Stimulated activated effector memory CD8-positive, alpha-beta T cell treated with anti-CD3 and anti-CD28 coated beads, Interleukin-12 subunit alpha, Interleukin-12 subunit beta, amount 100 ng/mL, for 72 hours (primary cell): Measurements from ENCODE around the gene RIMBP2.

ENCODE experiments used
- ATAC-seq: fragments of 150-1000 bp; cut with Tn5 transposase; 2 replicates; pipeline ENCODE4 v1.10.0; 2021
- DNase-seq, 2 donors: peaks; one replicate each; pipeline ENCODE4 v3.0.0; 2021 to 2022; ENCODE audit warnings: low spot score in 2 of 2
- H3K27ac Mint-ChIP-seq: one replicate; pipeline ENCODE4 v1.8.0; 2022; ENCODE audit warnings: mild to moderate bottlenecking, mixed read lengths
- H3K36me3 Mint-ChIP-seq: one replicate; pipeline ENCODE4 v1.8.0; 2022; ENCODE audit warnings: mild to moderate bottlenecking, mixed read lengths
- H3K4me1 Mint-ChIP-seq: one replicate; pipeline ENCODE4 v1.8.0; 2022; ENCODE audit warnings: mixed read lengths
- H3K4me3 Mint-ChIP-seq: one replicate; pipeline ENCODE4 v1.8.0; 2022; ENCODE audit warnings: mild to moderate bottlenecking, mixed read lengths
- H3K9me3 Mint-ChIP-seq: one replicate; pipeline ENCODE4 v1.8.0; 2022; ENCODE audit warnings: mixed read lengths

RIMBP2 gene

GRCh38 chr12:130666645-130667044, 49.5 kb downstream of the RIMBP2 start:
- Mint-ChIP-seq H3K4me1 (no peaks in the 10 kb centered on the region), H3K36me3 (no peaks in the 10 kb centered on the region), H3K9me3 (peaks cover 8% of the 10 kb centered on the region), H3K27ac (no peak overlapping the region), H3K4me3 (no peak overlapping the region)
- DNase-seq (no peak), ATAC-seq (no peak)

- H3K4me1 Mint-ChIP-seq: no peaks in the 10 kb centered on the region
- no peak overlapping the region for H3K4me3 Mint-ChIP-seq
- no peaks in the 10 kb centered on the region for H3K36me3 Mint-ChIP-seq
- H3K27ac Mint-ChIP-seq: no peak overlapping the region
- peaks cover 5% of the 10 kb centered on the region for H3K9me3 Mint-ChIP-seq
- no peak for ATAC-seq
- no peak for DNase-seq
Measured at GRCh38 chr12:130665753-130666152, 50.3 kb downstream of the RIMBP2 start.

GRCh38 chr12:130664772-130665171, 51.3 kb downstream of the RIMBP2 start:
- Mint-ChIP-seq H3K9me3 (peaks cover 5% of the 10 kb centered on the region), H3K36me3 (no peaks in the 10 kb centered on the region), H3K4me1 (no peaks in the 10 kb centered on the region), H3K27ac (no peak overlapping the region), H3K4me3 (no peak overlapping the region)
- DNase-seq: no peak
- no peak for ATAC-seq

DNA sequence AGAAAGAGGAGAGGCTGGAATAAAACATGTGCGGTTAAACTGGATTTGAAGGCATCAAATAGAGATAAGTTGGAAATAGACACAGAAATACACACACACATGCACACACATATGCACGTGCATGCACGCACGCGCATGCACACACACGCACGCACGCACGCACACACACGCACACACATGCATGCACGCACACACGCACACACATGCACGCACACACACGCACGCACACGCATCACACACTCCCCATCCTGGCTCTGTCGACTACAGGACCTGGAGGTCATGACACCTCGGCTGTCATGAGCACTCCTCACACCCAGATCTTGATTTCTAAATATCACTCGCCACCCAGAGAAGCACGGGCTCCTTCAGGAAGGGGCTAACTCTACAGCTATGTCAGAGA, 51.8 kb downstream of the RIMBP2 start:
- DNase-seq (no peak), ATAC-seq (no peak)
- Mint-ChIP-seq H3K27ac (no peak overlapping the region), H3K4me3 (no peak overlapping the region), H3K36me3 (no peaks in the 10 kb centered on the region), H3K4me1 (no peaks in the 10 kb centered on the region), H3K9me3 (peaks cover 2% of the 10 kb centered on the region)

DNA sequence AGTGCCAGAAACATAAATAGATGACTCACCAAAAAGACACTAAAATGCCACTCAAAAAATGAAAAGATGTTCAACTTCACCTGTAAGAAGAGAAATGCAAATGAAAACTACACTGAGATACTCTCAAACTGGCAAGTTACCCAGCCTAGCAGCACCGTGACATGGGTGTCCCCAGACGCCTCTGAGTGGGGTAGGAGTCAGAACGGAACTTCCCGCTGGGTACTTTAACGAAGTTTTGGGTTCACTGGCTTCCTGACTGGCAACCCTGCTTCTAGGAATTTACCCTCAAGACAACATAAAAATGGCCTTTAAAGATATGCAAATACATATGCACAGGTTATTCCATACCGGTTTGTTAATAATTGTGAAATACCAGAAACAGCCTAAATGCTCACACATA, 52.6 kb downstream of the RIMBP2 start:
- H3K27ac Mint-ChIP-seq: no peak overlapping the region
- peaks cover 2% of the 10 kb centered on the region for H3K9me3 Mint-ChIP-seq
- no peaks in the 10 kb centered on the region for H3K4me1 Mint-ChIP-seq
- no peak for DNase-seq
- ATAC-seq: no peak
- H3K36me3 Mint-ChIP-seq: no peaks in the 10 kb centered on the region
- no peak overlapping the region for H3K4me3 Mint-ChIP-seq

DNA sequence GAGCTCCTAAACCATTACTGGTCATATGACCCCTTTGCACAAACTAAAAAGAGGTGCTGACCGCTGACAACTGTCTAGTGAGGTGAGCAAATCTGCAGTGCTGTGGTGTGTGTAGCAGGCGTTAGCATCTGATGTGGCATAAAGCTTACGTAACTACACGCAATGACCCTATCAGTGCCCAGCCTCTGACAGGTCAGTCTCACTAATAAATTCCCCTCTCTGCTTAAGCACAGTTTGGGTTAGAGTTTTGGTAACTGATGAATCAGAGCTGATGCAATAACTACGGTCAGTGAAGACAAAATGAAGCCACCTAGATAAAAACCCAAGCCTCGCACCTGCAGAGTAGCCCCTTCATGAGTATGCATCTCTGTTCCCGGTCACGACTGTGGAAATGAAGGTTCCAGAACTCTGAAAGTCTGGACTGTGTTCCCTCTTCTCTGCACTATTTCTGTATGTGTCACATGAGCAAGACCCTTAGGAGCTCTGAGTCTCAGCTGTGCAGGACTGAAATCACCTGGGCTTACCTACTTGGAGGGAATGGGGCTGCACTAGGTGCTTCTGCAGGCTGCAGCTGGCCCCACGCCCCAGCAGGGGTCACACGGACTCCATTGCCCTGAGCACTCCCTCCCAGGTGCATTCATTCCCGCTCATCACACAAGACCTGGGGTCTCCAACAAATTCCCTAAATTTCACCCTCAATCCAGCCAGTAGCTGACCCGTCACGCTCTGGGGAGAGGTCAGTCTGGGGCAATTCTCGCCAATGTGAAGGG, 54.4 kb downstream of the RIMBP2 start:
- Mint-ChIP-seq H3K27ac (no peak overlapping the region), H3K9me3 (no peaks in the 10 kb centered on the region), H3K36me3 (no peaks in the 10 kb centered on the region), H3K4me3 (no peak overlapping the region), H3K4me1 (no peaks in the 10 kb centered on the region)
- no peak for ATAC-seq
- no peak for DNase-seq

- H3K4me3 Mint-ChIP-seq: no peak overlapping the region
- ATAC-seq (no peak), DNase-seq (no peak)
- no peaks in the 10 kb centered on the region for H3K9me3 Mint-ChIP-seq
- no peaks in the 10 kb centered on the region for H3K36me3 Mint-ChIP-seq
- H3K27ac Mint-ChIP-seq: no peak overlapping the region
- H3K4me1 Mint-ChIP-seq: no peaks in the 10 kb centered on the region
Measured at GRCh38 chr12:130661059-130661458, 55.0 kb downstream of the RIMBP2 start.

GRCh38 chr12:130658145-130658911, 57.8 kb downstream of the RIMBP2 start:
- Mint-ChIP-seq H3K4me3 (no peak overlapping the region), H3K4me1 (no peaks in the 10 kb centered on the region), H3K27ac (no peak overlapping the region), H3K36me3 (no peaks in the 10 kb centered on the region), H3K9me3 (peaks cover 6% of the 10 kb centered on the region)
- DNase-seq: no peak
- ATAC-seq: no peak

DNA sequence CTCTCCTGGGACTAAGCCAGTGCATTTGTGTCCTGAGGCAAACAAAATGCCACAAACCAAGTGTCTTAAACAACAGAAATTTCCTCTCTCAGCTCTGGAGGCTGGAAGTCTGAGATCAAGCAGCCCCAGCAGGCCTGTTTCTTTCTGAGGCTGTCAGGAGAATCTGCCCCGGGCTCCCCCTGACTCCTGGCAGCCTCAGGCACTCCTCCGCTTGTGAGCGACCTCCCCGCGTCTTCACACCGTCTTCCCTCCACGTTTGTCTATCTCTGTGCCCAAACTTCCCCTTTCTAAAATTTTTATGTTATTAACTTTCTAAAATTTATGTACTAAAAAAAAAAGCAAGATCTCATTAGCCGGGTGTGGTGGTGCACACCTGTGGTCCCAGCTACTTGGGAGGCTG, 59.7 kb downstream of the RIMBP2 start:
- no peak for ATAC-seq

GRCh38 chr12:130655881-130656280, 60.2 kb downstream of the RIMBP2 start:
- Mint-ChIP-seq H3K4me1 (no peaks in the 10 kb centered on the region), H3K27ac (no peak overlapping the region), H3K4me3 (no peak overlapping the region), H3K9me3 (peaks cover 6% of the 10 kb centered on the region), H3K36me3 (no peaks in the 10 kb centered on the region)
- no peak for ATAC-seq
- no peak for DNase-seq

More for the DNA sequence above, 59.7 kb downstream of the RIMBP2 start:
- Mint-ChIP-seq H3K4me1 (no peaks in the 10 kb centered on the region), H3K9me3 (peaks cover 6% of the 10 kb centered on the region), H3K4me3 (no peak overlapping the region), H3K36me3 (no peaks in the 10 kb centered on the region), H3K27ac (no peak overlapping the region)
- DNase-seq: no peak

DNA sequence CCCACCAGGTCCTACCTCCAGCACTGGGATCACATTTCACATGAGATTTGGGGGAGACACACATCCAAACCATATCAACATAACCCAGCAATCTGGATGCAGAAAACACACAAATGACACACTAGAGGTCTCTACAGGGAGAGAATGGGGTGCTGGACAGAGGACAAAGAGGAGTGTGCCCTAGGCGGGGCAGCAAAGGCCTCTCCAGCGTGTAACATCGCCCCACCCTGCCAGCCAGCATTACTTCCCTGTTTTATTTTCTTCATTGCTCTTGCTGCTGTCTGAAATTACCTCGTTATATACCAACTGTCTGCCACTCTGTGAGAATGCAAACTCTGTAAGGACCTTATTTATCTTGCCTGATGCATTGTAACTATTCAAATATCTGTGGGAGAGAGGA, 61.1 kb downstream of the RIMBP2 start:
- ATAC-seq (no peak), DNase-seq (no peak)
- peaks cover 6% of the 10 kb centered on the region for H3K9me3 Mint-ChIP-seq
- H3K4me3 Mint-ChIP-seq: no peak overlapping the region
- H3K27ac Mint-ChIP-seq: no peak overlapping the region
- no peaks in the 10 kb centered on the region for H3K4me1 Mint-ChIP-seq
- H3K36me3 Mint-ChIP-seq: no peaks in the 10 kb centered on the region

DNA sequence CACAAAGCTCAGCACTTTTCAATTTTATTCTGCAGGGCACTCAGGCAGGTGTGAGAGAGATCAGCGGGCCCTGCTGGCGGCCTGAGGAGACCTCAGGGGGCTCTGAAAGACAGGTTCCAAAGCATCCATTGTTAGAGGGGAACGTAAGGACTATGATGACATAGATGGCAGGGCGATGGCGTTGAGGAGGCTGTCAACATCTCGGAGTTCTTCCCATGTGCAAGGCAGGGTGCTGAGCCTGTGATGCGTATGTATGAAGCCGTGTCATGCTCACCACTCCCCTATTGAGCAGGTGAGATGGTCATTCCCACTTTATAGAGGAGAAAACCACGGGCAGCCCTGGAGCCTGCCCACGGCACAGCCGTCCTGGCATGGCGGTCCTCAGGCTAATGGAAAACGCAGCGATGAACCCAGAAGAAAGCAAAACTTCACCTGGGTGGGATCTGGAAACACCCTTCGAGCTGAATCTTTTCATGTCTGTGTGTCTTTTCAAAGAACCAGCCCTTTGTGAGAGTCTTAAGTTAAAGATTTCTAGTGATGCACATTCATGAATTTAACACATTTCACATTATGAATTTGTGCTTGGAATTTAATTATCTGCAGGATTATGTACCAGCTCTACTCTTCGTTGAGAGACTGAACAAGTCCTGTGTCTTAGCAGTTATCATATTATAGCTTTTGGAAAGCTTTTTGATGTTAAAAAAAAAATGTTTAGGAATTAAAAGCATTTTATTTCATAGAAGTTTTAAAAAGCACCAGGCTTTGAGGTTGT, 64.7 kb downstream of the RIMBP2 start:
- no peak for DNase-seq
- H3K27ac Mint-ChIP-seq: no peak overlapping the region
- H3K9me3 Mint-ChIP-seq: peaks cover 6% of the 10 kb centered on the region
- no peak for ATAC-seq
- no peaks in the 10 kb centered on the region for H3K4me1 Mint-ChIP-seq
- H3K4me3 Mint-ChIP-seq: no peak overlapping the region
- no peaks in the 10 kb centered on the region for H3K36me3 Mint-ChIP-seq

DNA sequence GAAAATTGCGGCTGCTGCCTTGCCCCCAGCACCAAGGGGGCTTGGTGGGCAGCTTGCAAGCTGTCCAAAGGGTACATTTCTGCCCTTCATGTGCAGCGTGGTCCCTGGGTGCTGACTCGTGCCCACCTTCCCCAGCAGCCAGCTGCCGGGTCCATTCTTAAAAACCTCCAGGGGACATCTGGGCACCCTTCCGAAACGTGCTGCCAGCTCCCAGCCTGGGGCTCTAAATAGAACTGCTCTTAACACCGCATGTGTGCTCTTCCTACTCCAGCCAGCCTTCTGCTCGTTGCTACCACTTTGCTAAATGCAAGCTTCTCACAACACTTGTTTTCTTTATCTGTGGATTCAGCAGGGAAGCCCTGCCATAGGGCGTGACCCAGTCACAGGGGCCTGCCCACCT, 66.0 kb downstream of the RIMBP2 start:
- ATAC-seq: no peak
- peaks cover 6% of the 10 kb centered on the region for H3K9me3 Mint-ChIP-seq
- no peak overlapping the region for H3K27ac Mint-ChIP-seq
- H3K4me3 Mint-ChIP-seq: no peak overlapping the region
- no peaks in the 10 kb centered on the region for H3K36me3 Mint-ChIP-seq
- no peak for DNase-seq
- no peaks in the 10 kb centered on the region for H3K4me1 Mint-ChIP-seq

DNA sequence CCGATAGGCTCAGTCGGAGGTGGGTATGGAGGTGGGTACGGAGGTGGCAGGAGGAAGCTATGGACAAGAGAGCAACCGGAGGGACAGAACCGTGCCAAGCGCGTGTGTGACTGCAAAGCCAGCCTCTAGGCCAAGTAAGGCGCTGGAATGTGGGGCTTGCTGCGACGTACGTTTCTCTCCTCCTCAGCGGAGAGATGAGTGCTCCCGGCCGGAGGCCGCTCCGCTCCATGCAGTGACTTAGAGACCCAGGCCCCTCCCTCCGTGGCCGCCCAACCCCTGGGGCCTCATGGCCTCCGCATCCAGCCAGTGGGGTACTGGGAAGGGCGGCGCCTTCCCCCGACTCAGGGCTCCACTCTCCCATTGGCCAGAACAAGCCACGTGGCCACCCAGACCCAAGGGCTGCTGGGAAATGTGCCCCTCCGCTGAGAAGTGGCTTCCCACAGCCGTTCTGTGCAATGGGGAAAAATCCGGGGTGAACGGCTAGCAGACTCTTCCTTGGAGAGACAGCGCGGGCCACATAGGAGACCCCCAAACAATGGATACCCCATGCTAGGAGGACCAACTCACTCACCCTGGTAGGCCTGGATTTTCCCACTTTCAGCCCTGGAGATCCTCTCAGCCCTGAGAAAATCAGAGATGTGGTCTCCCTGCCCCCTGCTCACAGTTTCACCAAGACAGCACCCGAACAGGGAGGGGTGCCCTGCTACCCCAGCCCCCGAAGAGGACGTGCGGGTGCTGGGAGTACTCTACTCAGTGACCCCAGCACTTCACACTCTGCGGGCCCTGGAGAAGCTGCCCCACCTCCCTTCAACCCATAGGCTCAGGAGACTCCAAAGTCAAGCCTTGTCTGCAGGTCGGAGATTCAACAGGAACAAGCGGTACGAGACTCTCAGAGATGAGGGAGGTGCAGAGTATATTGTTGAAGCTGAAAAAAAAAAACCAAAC, 66.7 kb downstream of the RIMBP2 start:
- H3K4me3 Mint-ChIP-seq: no peak overlapping the region
- H3K36me3 Mint-ChIP-seq: no peaks in the 10 kb centered on the region
- DNase-seq: no peak
- no peak for ATAC-seq
- H3K4me1 Mint-ChIP-seq: no peaks in the 10 kb centered on the region
- peaks cover 4% of the 10 kb centered on the region for H3K9me3 Mint-ChIP-seq
- H3K27ac Mint-ChIP-seq: no peak overlapping the region

DNA sequence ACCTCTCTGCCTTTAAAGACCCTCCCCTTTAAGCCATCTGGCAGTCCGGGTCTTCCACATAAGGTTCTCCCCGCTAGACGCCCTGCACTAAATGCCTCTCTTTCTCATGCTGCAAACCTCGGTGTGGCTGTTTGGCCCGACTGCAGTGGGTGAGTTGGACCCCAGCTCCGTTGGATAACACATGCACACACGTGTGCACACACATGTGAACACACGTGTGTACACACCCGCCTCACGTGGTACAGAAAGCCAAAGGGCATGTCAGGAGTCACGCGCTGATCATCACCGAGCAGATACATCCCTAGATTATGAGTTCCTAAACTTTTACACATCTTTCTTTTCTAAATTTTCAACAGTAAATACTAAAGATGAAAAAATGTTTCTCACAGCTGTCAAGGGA, 68.3 kb downstream of the RIMBP2 start:
- no peaks in the 10 kb centered on the region for H3K36me3 Mint-ChIP-seq
- H3K9me3 Mint-ChIP-seq: no peaks in the 10 kb centered on the region
- no peak overlapping the region for H3K4me3 Mint-ChIP-seq
- no peak overlapping the region for H3K27ac Mint-ChIP-seq
- no peaks in the 10 kb centered on the region for H3K4me1 Mint-ChIP-seq
- no peak for DNase-seq
- no peak for ATAC-seq
